ENCODE measurements around the gene KRTAP26-1.

KRTAP26-1 gene

DNA sequence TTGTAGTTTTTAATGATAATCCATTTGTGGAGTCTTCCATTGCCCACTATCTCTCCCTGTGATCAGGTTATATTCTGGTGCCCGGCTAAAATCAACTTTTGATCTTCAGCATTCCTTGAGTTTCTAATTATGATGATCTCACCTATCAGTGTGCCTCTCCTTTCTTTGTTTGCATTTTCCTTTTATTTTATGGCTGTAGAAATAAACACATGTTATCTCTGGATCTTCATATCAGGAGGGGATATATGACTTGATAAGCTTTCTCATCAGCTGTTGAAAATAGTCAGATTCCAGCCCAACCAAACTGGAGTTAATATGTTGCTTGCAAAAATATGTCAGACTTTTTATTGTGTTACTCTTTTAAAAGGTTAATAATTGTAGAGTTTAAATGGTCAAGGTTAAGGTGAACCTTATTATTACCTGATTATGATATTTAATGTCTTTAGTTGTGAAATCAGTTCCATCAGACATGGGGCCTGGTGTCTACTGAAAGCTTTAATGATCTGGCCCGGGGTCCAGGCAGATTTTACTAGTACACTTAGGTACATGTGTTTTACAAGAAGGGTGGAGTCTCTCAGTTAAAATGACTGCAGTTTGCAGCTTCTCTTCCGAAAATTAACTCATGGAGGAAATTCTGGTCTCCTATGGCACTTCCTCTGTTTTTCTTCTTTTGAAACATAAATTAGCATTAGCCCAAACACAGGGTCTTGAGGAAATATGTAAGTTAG lies 50.1 kb downstream of the KRTAP26-1 start:
- DNase-seq, result no peak

Data from activated CD4-positive, alpha-beta T cell treated with anti-CD3 and anti-CD28 coated beads for 4 hours (primary cell).